GM21381 (cell line): Measurements from ENCODE around the gene CST2.
"Not testable (repeated sequence)": the region's sequence is repeated elsewhere in the genome, so short reads cannot be mapped to it uniquely, and the experiment has no call there.

Experiments used
- ATAC-seq: cut with Tn5 transposase; IDR thresholded peaks from one replicate; pipeline ENCODE4 v1.9.1; 2021; ENCODE audit warnings: mild to moderate bottlenecking, moderate library complexity; ENCODE audit not compliant: unreplicated experiment

CST2 gene

GRCh38 chr20:23826541-23827021 is at the start of gene CST2:
Gene CST2, minus strand, starts transcription at chr20:23826729. Its CDS starts 69 bp downstream, at chr20:23826660.
- no peak for ATAC-seq

GRCh38 chr20:23875606-23876237 is 49.2 kb upstream of the CST2 start:
- ATAC-seq = no peak

GRCh38 chr20:23874747-23875146 is 48.2 kb upstream of the CST2 start:
- ATAC-seq = no peak

GRCh38 chr20:23873370-23874015 is 47.0 kb upstream of the CST2 start:
- no peak for ATAC-seq

GRCh38 chr20:23872065-23872464 is 45.5 kb upstream of the CST2 start:
- ATAC-seq = no peak

GRCh38 chr20:23870461-23870860 is 43.9 kb upstream of the CST2 start:
- no peak for ATAC-seq

- ATAC-seq = no peak
These were observed 43.0 kb upstream of the CST2 start for GRCh38 chr20:23869520-23869919.

GRCh38 chr20:23868321-23868720 is 41.8 kb upstream of the CST2 start:
- ATAC-seq = no peak

- no peak for ATAC-seq
These were observed 40.7 kb upstream of the CST2 start for GRCh38 chr20:23867152-23867776.

- not testable (repeated sequence) for ATAC-seq
These were observed 34.2 kb upstream of the CST2 start for GRCh38 chr20:23860771-23861170.

GRCh38 chr20:23857962-23858595 is 31.6 kb upstream of the CST2 start:
- no peak for ATAC-seq

- ATAC-seq = no peak
These were observed 30.2 kb upstream of the CST2 start for GRCh38 chr20:23856736-23857135.

- no peak for ATAC-seq
These were observed 29.7 kb upstream of the CST2 start for GRCh38 chr20:23856226-23856625.

GRCh38 chr20:23841693-23842092 is 15.2 kb upstream of the CST2 start:
- no peak for ATAC-seq

GRCh38 chr20:23835716-23836115 is 9.2 kb upstream of the CST2 start:
- no peak for ATAC-seq

GRCh38 chr20:23832775-23833513 is 6.4 kb upstream of the CST2 start:
- ATAC-seq = no peak

- not testable (repeated sequence) for ATAC-seq
These were observed 5.4 kb upstream of the CST2 start for GRCh38 chr20:23831961-23832360.

GRCh38 chr20:23823621-23824324 is 2.8 kb downstream of the CST2 start:
- no peak for ATAC-seq

GRCh38 chr20:23823111-23823510 is 3.4 kb downstream of the CST2 start:
- ATAC-seq = no peak

GRCh38 chr20:23820493-23820892 is 6.0 kb downstream of the CST2 start:
- no peak for ATAC-seq
